GM21529 (cell line): ENCODE data around the gene CENPX.
"Not testable (repeated sequence)": the region's sequence is repeated elsewhere in the genome, so short reads cannot be mapped to it uniquely, and the experiment has no call there.

Experiments used
- ATAC-seq: cut with Tn5 transposase; IDR thresholded peaks from one replicate; pipeline ENCODE4 v1.9.1; 2021; ENCODE audit not compliant: unreplicated experiment

Gene CENPX

GRCh38 chr17:81983639-81984373 lies 38.9 kb downstream of the CENPX start:
- no peak for ATAC-seq

- no peak for ATAC-seq
Observed at GRCh38 chr17:81983011-81983638, 39.6 kb downstream of the CENPX start.

GRCh38 chr17:81981511-81981910 lies 41.2 kb downstream of the CENPX start:
- ATAC-seq = not testable (repeated sequence)

- no peak for ATAC-seq
Observed at GRCh38 chr17:81980707-81981343, 41.9 kb downstream of the CENPX start.

GRCh38 chr17:81980122-81980521 lies 42.6 kb downstream of the CENPX start:
- no peak for ATAC-seq

GRCh38 chr17:81978524-81979298 lies 44.0 kb downstream of the CENPX start:
- ATAC-seq = no peak

- peak; percentile 80 for ATAC-seq
Observed at GRCh38 chr17:81977211-81977808, 45.4 kb downstream of the CENPX start, which contains the start of gene ASPSCR1. Gene ASPSCR1, plus strand, starts transcription at chr17:81977629. Its CDS starts 18 bp downstream, at chr17:81977647.

GRCh38 chr17:81976332-81977210 lies 46.1 kb downstream of the CENPX start:
- ATAC-seq = peak; percentile 20

GRCh38 chr17:81973432-81973831 lies 49.2 kb downstream of the CENPX start:
- ATAC-seq = no peak

GRCh38 chr17:81968850-81969812 lies 53.5 kb downstream of the CENPX start:
- no peak for ATAC-seq
